Stimulated activated CD4-positive, alpha-beta T cell treated with anti-CD3 and anti-CD28 coated beads, Interleukin-2, amount 100 ng/mL, for 24 hours (primary cell): Measurements from ENCODE around the gene IL17RB.

ENCODE experiments used
- DNase-seq, 2 donors: peaks; one replicate each; pipeline ENCODE4 v3.0.0-alpha.2; 2020

Gene IL17RB

GRCh38 chr3:53833053-53833645 lies 13.2 kb upstream of the IL17RB start:
- DNase-seq, result no peak

GRCh38 chr3:53833700-53834099 lies 12.7 kb upstream of the IL17RB start:
- DNase-seq, result no peak

GRCh38 chr3:53834429-53835095 lies 11.8 kb upstream of the IL17RB start:
- no peak for DNase-seq

- DNase-seq, result no peak
Measured at GRCh38 chr3:53835257-53835656, 11.1 kb upstream of the IL17RB start.

GRCh38 chr3:53836084-53836872 lies 10.1 kb upstream of the IL17RB start:
- DNase-seq, result no peak

GRCh38 chr3:53837331-53837730 lies 9.0 kb upstream of the IL17RB start:
- no peak for DNase-seq

- no peak for DNase-seq
Measured at GRCh38 chr3:53841296-53841695, 5.1 kb upstream of the IL17RB start.

- no peak for DNase-seq
Measured at GRCh38 chr3:53842436-53843194, 3.8 kb upstream of the IL17RB start.

- DNase-seq, result no peak
Measured at GRCh38 chr3:53843195-53844177, 2.9 kb upstream of the IL17RB start.

- no peak for DNase-seq
Measured at GRCh38 chr3:53844262-53845102, 1.9 kb upstream of the IL17RB start.

GRCh38 chr3:53845103-53845880 lies 1.1 kb upstream of the IL17RB start:
- DNase-seq, result peak in 1 of 2 donors; percentile 12

GRCh38 chr3:53845881-53846133 lies 561 bp upstream of the IL17RB start:
- no peak for DNase-seq

- no peak for DNase-seq
Measured at GRCh38 chr3:53846851-53847155, 435 bp downstream of the IL17RB start.

- DNase-seq, result no peak
Measured at GRCh38 chr3:53849916-53850315, 3.5 kb downstream of the IL17RB start.

GRCh38 chr3:53850895-53851294 lies 4.5 kb downstream of the IL17RB start:
- DNase-seq, result no peak

- DNase-seq, result no peak
Measured at GRCh38 chr3:53856964-53857363, 10.6 kb downstream of the IL17RB start.

- DNase-seq, result no peak
Measured at GRCh38 chr3:53858096-53858741, 11.9 kb downstream of the IL17RB start.

- no peak for DNase-seq
Measured at GRCh38 chr3:53859178-53859577, 12.8 kb downstream of the IL17RB start.

- DNase-seq, result no peak
Measured at GRCh38 chr3:53860196-53860595, 13.8 kb downstream of the IL17RB start.

- DNase-seq, result no peak
Measured at GRCh38 chr3:53862241-53862640, 15.9 kb downstream of the IL17RB start.
